ENCODE measurements around the gene TIMP1.

GRCh38 chrX:47633689-47634590, 51.7 kb downstream of the TIMP1 start:
- no peak for TF ChIP-seq CTCF (IDR thresholded peaks at IDR 0.05)
- TF ChIP-seq POLR2AphosphoS5 (IDR thresholded peaks at IDR 0.05) = no peak
